ENCODE measurements around the gene DIRAS1.

DIRAS1 gene

GRCh38 chr19:2754659-2755447 lies 33.7 kb upstream of the DIRAS1 start:
- no peak for DNase-seq

GRCh38 chr19:2751438-2751830 lies 30.3 kb upstream of the DIRAS1 start:
- no peak for DNase-seq

- no peak for DNase-seq
Observed at GRCh38 chr19:2750808-2751437, 29.8 kb upstream of the DIRAS1 start.

GRCh38 chr19:2747349-2747748 lies 26.2 kb upstream of the DIRAS1 start:
- no peak for DNase-seq

GRCh38 chr19:2744113-2744512 lies 22.9 kb upstream of the DIRAS1 start:
- no peak for DNase-seq

GRCh38 chr19:2743099-2743498 lies 21.9 kb upstream of the DIRAS1 start:
- no peak for DNase-seq

GRCh38 chr19:2740314-2740656 lies 19.1 kb upstream of the DIRAS1 start:
- DNase-seq, result no peak

- DNase-seq, result peak; percentile 100
Observed at GRCh38 chr19:2739602-2740313, 18.6 kb upstream of the DIRAS1 start, which contains the start of gene SLC39A3. Gene SLC39A3 (minus strand): TSS chr19:2740017. CDS start chr19:2737257, 2,760 bp downstream.

GRCh38 chr19:2736550-2737190 lies 15.5 kb upstream of the DIRAS1 start:
- DNase-seq, result no peak

GRCh38 chr19:2735374-2735773 lies 14.2 kb upstream of the DIRAS1 start:
- DNase-seq, result no peak

GRCh38 chr19:2734589-2735288 lies 13.6 kb upstream of the DIRAS1 start:
- no peak for DNase-seq

GRCh38 chr19:2733930-2734588 lies 12.9 kb upstream of the DIRAS1 start:
- DNase-seq, result no peak

GRCh38 chr19:2732883-2733282 lies 11.7 kb upstream of the DIRAS1 start:
- no peak for DNase-seq

GRCh38 chr19:2732157-2732725 lies 11.1 kb upstream of the DIRAS1 start:
- DNase-seq, result no peak

- no peak for DNase-seq
Observed at GRCh38 chr19:2731181-2731995, 10.2 kb upstream of the DIRAS1 start.

GRCh38 chr19:2729943-2730818 lies 9.0 kb upstream of the DIRAS1 start:
- DNase-seq, result no peak

GRCh38 chr19:2728783-2729387 lies 7.7 kb upstream of the DIRAS1 start:
- no peak for DNase-seq

GRCh38 chr19:2727640-2727944 lies 6.4 kb upstream of the DIRAS1 start:
- DNase-seq, result no peak

- DNase-seq, result no peak
Observed at GRCh38 chr19:2726904-2727639, 5.9 kb upstream of the DIRAS1 start.
